AG04449 (cell line): ENCODE measurements around the gene SEC61G.
A peak's percentile ranks its signal among the peaks of the same experiment; 100 is the strongest.

Experiments used
- CTCF ChIA-PET: fragments of 350-600 bp; formaldehyde crosslinking; extraction: SDS; loops from one replicate; lab custom pipeline; 2021; ENCODE audit warnings: antibody characterized with exemption; lab: Yijun Ruan, JAX
- POLR2A ChIA-PET: fragments of 400-600, 350-600 bp; formaldehyde crosslinking; extraction: SDS; loops from one replicate; lab custom pipeline; 2020; ENCODE audit warnings: antibody characterized with exemption, inconsistent platforms; lab: Yijun Ruan, JAX
- DNase-seq: peaks from one replicate; pipeline ENCODE4 v3.0.0-alpha.2; 2010; ENCODE audit warnings: low read depth, low spot score
- H3K4me3 ChIP-seq: 2 replicates; pipeline ENCODE4 v1.5.1; 2011; ENCODE audit warnings: low read depth, mild to moderate bottlenecking, control low read depth, low read length
- TF ChIP-seq, protein P1 (sequence below): IDR thresholded peaks from one replicate; pipeline ENCODE4 v1.5.1; 2011; ENCODE audit warnings: mild to moderate bottlenecking, moderate library complexity, low read length, control low read depth, inconsistent platforms; ENCODE audit not compliant: insufficient read depth; ENCODE audit errors: missing control alignments

The SEC61G gene

DNA sequence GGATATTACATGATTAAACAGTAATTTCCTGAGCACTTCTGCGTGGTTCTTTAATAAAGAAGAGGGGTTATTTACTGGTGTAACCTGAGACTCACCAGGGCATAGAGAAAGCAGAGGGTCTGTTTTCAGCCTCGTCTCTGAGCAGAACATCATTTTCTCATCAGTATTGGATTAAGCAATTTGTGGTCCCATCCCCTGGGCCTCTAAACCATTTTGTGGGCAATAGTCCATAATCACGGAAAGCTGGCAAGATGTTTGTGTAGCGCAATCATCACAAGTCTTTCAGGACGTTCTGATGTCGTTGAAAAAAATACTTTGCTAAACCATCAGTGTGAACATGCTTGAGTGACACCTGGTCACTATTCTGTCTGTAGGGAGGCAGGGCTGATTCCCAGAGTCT lies 37.1 kb upstream of the SEC61G start:
- ChIA-PET POLR2A (no interaction called here), CTCF (interaction anchor here (1.4 to 5.2 kb wide), 5 partner anchors 8 to 459 kb away, joined by 5 to 33 read pairs (median 25); no protein-coding TSS in a partner anchor)
- H3K4me3 ChIP-seq: no peak overlapping the region
- TF ChIP-seq, protein P1, sequence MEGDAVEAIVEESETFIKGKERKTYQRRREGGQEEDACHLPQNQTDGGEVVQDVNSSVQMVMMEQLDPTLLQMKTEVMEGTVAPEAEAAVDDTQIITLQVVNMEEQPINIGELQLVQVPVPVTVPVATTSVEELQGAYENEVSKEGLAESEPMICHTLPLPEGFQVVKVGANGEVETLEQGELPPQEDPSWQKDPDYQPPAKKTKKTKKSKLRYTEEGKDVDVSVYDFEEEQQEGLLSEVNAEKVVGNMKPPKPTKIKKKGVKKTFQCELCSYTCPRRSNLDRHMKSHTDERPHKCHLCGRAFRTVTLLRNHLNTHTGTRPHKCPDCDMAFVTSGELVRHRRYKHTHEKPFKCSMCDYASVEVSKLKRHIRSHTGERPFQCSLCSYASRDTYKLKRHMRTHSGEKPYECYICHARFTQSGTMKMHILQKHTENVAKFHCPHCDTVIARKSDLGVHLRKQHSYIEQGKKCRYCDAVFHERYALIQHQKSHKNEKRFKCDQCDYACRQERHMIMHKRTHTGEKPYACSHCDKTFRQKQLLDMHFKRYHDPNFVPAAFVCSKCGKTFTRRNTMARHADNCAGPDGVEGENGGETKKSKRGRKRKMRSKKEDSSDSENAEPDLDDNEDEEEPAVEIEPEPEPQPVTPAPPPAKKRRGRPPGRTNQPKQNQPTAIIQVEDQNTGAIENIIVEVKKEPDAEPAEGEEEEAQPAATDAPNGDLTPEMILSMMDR: no peak
- DNase-seq: no peak

DNA sequence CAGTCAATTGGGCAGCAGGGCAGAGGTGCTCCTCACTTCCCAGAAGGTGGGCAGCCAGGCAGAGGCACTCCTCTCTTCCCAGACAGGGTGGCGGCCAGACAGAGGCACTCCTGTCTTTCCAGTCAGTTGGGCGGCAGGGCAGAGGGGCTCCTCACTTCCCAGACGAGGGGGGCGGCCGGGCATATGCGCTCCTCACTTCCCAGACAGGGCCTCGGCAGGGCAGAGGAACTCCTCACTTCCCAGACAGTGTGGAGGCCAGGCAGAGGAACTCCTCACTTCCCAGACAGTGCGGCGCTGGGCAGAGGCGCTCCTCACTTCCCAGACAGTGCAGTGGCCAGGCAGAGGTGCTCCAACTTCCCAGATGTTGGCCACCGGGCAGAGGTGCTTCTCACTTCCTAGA lies 33.4 kb upstream of the SEC61G start:
- CTCF ChIA-PET: interaction anchor here (2.9 to 4.6 kb wide), 2 partner anchors 18 to 463 kb away, joined by 12 to 25 read pairs; no protein-coding TSS in a partner anchor
- no peak overlapping the region for H3K4me3 ChIP-seq
- TF ChIP-seq, protein P1: no peak
- POLR2A ChIA-PET: no interaction called here
- no peak for DNase-seq

DNA sequence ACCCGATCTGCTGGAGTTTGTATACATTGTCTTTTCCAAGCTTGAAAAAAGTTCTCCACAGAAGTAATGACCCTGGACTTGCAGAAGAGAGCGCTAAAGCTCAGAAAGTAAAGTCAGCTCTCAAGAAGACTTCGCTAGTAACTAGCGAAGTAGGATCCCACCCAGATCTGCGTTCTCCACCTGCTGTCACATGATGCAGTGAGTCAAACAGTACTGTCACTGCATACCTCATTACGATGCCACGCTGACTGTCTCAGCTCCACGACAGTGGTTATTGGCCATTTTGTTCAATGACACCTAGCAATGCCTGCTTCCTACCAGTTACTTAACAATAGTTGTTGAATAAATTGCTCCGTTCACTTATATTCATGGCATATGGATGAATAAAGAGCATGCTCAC lies 29.7 kb upstream of the SEC61G start:
- H3K4me3 ChIP-seq: no peak overlapping the region
- CTCF ChIA-PET: interaction anchor here (0.7 to 5.3 kb wide), 38 partner anchors 9 to 500 kb away, joined by 3 to 141 read pairs (median 6); partner anchors contain the start of gene EGFR
- TF ChIP-seq, protein P1: peak; percentile 63
- DNase-seq: peak; percentile 57
- POLR2A ChIA-PET: interaction anchor here (1.3 kb wide), 1 partner anchor 466 kb away, joined by 6 read pairs; no protein-coding TSS in a partner anchor

DNA sequence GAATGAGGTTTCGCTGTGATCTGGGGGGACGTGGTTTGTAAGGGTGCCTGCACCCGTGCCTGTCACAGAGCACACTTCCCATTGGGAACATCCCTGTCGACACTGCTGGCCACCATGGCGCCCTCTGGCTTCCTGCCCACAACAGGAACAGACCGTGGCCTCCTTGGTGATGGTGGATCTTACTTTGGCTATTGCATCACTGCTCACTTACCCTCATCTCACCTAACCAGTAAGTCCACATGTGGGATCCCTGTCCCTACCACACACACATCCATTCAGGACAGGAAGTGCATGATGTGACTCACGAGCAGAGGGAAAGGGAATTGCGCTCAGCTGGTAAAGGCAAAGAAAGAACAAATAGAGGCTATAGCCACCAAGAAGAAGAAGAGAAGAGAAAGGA lies 26.2 kb upstream of the SEC61G start:
- ChIA-PET CTCF (interaction anchor here (3.8 to 20.5 kb wide), 3 partner anchors 11 to 488 kb away, joined by 29 to 555 read pairs (median 399); no protein-coding TSS in a partner anchor), POLR2A (no interaction called here)
- no peak overlapping the region for H3K4me3 ChIP-seq
- TF ChIP-seq, protein P1: no peak
- DNase-seq: no peak

GRCh38 chr7:54783952-54784351 lies 24.9 kb upstream of the SEC61G start:
- TF ChIP-seq, protein P1: no peak
- H3K4me3 ChIP-seq: no peak overlapping the region
- POLR2A ChIA-PET: no interaction called here
- no peak for DNase-seq
- CTCF ChIA-PET: interaction anchor here (3.8 to 20.5 kb wide), 3 partner anchors 9 to 489 kb away, joined by 29 to 555 read pairs (median 399); no protein-coding TSS in a partner anchor

DNA sequence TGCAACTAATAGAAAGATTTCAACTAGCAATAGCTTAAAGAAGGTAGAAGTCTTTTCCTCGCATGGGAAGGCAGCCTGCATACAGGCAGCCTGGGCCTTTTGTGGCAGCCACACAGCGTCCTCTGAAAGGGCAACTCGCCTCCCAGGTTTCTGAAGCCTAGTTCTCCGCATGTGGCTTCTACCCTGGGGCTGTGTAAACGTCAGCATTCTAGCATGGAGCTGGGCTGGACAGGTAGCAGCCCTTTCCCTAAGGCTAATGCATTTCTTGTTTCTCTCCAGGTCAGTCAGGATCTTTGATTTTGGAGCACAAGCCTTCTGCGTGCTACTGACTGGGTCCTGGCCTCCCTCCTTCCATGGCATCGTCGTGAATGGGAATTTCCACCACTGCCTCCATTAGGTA lies 23.8 kb upstream of the SEC61G start:
- POLR2A ChIA-PET: no interaction called here
- TF ChIP-seq, protein P1: no peak
- no peak for DNase-seq
- CTCF ChIA-PET: interaction anchor here (3.8 to 20.5 kb wide), 3 partner anchors 8 to 490 kb away, joined by 29 to 555 read pairs (median 399); no protein-coding TSS in a partner anchor
- H3K4me3 ChIP-seq: no peak overlapping the region
